Pons (tissue), 1 donor: ENCODE results near the gene ANKMY1.
"Not testable (repeated sequence)": the region's sequence is repeated elsewhere in the genome, so short reads cannot be mapped to it uniquely, and the experiment has no call there.

ENCODE experiments used
- DNase-seq: peaks from one replicate; pipeline ENCODE4 v3.0.0-alpha.2; 2016; ENCODE audit warnings: low spot score

The ANKMY1 gene

DNA sequence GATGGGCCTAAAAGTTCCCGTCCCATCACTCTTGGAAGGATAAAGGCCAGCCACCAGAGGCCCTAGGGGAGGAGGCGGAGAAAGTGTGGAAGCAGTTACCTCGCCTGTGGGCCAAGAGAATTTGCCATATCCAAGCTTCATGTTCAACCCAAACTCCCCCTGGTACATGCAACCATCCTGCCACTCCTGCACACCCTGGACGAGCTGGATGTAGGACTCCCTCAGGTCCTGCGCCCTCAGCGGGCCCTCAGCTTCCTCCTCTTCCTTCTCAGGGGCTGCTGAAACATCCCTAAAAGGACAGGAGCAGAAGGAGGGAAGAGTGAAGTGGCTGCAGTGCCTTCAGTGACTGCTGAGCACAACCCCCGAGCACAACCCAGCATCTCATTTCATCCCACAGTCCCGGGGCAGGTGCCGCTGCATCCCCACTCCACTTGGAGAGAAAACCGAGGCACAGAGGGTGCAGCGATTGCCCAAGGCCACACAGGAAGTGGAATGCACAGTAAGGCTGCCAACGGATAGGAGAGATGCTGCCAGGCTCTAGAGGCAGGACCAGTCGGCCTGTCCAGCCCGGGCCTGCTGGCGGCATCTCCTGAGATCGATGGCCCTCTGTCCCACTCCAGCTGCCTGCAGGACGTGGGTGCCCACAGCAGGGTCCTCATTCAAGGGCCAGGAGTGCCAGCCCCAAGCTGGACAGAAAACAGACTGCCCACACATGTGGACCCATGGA, 2.9 kb downstream of the ANKMY1 start:
- DNase-seq: no peak

DNA sequence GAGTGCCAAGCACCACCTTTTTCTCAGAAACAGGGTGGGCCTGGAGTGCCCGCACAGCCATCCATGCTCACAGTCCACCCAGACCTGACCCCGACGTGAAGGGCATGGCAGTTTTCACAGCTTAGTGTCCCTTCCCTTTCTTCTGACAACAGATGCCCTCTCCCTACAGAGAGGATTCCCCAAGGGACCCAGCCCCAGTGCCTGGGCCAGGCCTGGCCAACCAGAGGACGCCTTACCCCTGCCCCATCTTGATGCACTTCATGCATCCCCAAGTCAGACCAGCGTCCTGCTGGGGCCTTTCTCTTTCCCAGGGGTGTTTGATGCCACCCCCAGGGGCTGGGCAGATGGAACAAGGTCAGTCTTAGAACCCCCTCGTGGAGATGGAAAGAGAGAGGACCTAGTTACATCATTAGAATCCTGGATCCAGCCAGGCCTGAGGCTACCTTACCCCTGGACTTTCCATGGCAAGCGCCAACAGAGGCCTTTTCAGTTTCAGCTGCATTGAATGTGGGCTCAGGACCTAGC, 3.8 kb downstream of the ANKMY1 start:
- DNase-seq: no peak

GRCh38 chr2:240551811-240552210, 6.0 kb downstream of the ANKMY1 start:
- DNase-seq: no peak

GRCh38 chr2:240551288-240551687, 6.5 kb downstream of the ANKMY1 start:
- no peak for DNase-seq

GRCh38 chr2:240539906-240540305, 17.9 kb downstream of the ANKMY1 start:
- no peak for DNase-seq

DNA sequence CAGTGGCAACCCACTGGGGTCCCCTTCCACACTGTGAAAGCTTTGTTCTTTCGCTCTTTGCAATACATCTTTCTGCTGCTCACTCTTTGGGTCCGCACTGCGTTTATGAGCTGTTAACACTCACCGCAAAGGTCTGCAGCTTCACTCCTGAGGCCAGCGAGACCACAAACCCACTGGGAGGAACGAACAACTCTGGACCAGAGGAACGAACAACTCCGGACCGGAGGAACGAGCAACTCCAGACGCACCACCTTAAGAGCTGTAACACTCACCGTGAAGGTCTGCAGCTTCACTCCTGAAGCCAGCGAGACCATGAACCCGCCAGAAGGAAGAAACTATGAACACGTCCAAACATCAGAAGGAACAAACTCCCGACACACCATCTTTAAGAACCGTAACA, 18.7 kb downstream of the ANKMY1 start:
- DNase-seq: not testable (repeated sequence)

GRCh38 chr2:240538031-240538780, 19.6 kb downstream of the ANKMY1 start:
- DNase-seq: no peak

DNA sequence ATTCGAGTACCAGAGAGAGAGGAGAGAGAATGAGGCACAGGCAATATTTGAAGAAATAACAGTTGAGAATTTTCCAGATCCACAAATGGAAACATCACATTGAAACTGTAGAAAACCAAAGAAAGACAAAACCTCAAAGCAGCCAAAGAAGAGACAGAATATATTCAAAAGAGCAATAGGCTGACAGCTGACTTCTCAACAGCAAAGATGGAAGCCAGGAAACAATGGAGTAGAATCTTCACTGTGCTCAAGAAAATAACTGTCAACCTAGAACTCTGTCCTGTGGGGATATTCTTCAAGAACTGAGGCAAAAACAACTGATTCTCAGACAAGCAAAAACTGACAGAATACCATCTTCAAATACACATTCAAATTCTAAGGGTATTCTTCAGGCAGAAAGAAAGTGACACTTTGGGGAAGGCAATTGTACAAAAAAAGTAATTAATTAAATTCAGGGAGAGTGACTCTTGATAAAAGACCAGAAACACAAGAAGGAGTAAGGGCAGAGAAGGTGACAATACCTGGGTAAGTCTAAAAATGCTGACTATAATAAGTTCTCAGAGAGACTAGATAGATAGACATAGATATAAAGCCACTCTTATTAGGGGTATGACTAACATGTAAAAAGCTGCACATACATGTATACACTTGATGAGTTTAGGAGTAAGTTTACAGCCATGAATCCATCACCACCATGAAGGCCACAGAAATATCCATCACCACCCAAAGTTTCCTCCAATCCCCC, 25.6 kb downstream of the ANKMY1 start:
- DNase-seq: no peak

DNA sequence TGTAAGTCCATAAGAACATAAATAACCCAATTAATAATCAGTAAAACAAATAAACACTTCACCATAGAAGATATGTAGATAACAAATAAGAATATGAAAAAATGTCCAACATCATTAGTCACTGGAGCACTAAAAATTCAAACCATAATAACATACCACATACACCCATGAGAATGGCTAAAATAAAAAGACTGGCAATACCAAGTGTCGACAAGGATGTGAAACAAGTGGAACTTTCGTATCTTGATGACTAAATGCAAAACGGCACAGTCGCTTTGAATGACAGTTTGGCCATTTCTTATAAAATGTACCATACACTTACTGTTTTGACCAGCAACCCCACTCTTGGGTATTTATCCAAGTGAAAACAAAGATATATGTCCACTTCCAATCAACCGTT, 26.8 kb downstream of the ANKMY1 start:
- no peak for DNase-seq

DNA sequence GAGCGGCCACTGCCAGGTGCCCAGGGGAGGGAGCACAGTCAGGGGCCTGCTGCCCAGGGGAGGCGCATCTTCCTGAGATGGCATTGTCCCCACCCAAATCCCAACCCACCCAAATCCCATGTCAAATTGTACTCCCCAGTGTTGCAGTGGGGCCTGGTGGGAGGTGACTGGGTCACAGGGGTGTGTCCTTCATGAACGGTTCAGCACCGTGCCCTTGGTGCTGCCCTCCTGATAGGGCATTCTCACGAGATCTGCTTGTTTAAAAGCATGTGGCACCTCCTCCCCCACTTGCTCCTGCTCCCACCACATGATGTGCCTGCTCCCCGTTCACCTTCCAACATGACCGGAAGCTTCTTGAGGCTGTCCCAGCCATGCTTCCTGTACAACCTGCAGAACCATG, 27.6 kb downstream of the ANKMY1 start:
- DNase-seq: no peak

DNA sequence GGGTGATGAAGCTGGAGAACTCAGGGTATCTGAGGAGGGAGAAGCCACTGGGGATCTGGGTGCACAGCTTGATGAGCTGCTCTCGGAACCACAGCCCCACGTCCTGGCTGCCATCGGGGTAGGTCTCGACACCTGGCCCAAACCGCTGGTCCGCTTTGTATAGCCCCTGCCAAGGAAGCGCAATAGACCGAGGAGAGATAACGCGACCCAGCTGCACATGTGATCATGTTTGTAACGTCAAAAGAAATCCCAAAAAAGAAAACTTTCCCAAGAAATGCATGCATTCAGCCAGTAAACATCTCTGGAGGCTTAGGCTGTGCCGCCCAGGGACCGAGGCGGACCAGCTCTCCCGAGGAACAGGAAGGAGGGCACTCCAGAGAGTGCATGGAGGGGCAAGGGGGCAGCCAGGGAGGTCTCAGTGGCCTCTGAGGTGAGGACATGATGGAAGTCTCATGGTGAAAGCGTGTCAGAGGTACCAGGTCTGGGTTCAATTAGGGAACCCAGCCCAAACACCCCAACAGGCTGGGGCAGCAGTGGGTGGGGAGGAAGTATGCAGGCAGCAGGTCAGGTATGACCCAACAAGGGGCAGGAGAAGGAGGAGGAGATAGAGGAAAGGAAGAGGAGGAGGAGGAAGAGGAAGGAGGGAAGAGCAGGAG, 28.3 kb downstream of the ANKMY1 start:
- no peak for DNase-seq

- DNase-seq: no peak
These were observed 29.3 kb downstream of the ANKMY1 start for GRCh38 chr2:240528406-240529040.

- DNase-seq: no peak
These were observed 30.5 kb downstream of the ANKMY1 start for GRCh38 chr2:240527153-240527750.

DNA sequence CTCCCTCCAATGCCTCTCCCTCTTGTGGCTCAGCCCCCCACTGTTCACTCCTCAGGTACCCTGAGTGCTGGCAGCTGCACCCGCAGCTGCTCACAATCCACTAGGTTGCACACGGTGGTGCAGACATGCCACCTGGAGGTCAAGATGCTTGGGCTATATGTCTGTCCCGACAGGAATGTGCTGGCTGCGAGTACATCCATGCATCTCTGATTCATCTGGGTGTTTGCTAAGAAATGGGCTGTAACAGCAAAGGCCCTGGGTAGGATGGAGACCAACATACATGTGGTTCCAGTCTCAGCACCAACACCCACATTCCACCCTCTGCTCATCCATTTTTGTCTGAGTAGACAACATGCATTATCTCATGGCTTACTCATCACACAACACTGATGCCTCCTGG, 31.3 kb downstream of the ANKMY1 start:
- no peak for DNase-seq

DNA sequence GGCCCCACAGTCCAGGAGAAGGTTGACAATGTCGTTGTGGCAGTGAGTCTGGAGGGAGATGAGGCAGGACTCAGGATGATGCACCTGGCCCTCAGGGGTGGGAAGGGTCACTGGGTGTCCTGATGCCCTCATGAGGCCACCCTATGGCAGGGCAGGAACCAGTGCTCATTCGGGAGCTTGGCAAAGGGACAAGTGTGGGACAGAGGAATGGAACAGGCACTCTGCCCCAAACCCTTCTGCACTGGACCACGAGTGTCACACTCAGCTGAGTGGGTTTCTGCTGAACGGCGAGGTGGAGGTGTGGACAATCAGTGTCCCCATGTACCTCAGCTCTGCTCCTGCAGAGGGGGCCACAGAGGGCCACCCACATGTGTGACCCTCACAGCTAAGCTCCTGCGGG, 32.0 kb downstream of the ANKMY1 start:
- DNase-seq: no peak

DNA sequence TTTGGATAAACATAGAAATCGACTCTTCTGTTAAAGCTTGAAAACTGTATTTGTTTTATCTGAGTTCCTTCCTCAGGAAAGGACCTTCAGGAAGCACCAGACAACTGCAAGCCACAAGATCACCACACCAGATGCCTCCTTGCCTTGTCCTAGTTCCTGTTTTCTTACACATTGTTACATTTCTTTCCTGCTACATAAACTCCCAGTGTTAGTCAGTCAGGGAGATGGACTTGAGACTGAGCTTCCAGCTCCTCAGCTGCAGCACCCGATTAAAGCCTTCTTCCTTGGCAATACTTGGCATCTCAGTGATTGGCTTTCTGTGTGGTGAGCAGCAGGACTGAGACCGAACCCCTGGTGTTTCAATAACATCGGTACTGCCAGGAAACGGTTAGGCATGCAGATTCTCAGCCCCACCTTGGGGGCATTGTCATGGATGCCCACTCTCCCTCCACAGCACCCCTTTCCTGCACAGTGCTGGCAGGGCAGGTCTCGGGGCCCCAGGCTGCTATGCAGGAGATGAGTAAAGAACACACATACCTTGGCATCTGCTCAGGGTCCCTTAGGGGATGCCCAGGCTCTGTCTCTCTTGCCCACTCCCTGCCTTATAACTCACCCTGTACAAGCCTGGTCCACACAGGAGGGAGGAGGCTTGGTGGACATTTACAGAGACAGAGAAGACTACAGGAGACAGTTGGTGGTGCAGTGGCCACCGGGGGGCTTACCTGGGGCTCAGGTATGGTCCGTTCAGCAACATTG, 32.6 kb downstream of the ANKMY1 start:
- no peak for DNase-seq

GRCh38 chr2:240523451-240524281, 34.1 kb downstream of the ANKMY1 start:
- DNase-seq: no peak

GRCh38 chr2:240522406-240522805, 35.4 kb downstream of the ANKMY1 start:
- DNase-seq: no peak

GRCh38 chr2:240521885-240522284, 35.9 kb downstream of the ANKMY1 start:
- DNase-seq: not testable (repeated sequence)

GRCh38 chr2:240520974-240521350, 36.8 kb downstream of the ANKMY1 start:
- DNase-seq: no peak
